ENCODE data around the gene C1orf185.
"Not testable (repeated sequence)": the region's sequence is repeated elsewhere in the genome, so short reads cannot be mapped to it uniquely, and the experiment has no call there.

C1orf185 gene

GRCh38 chr1:51139474-51139873 is 37.4 kb downstream of the C1orf185 start:
- DNase-seq, result no peak

- no peak for DNase-seq
These were observed 45.4 kb downstream of the C1orf185 start for GRCh38 chr1:51147394-51147793.

GRCh38 chr1:51154776-51155175 is 52.7 kb downstream of the C1orf185 start:
- DNase-seq, result no peak

GRCh38 chr1:51156752-51157151 is 54.7 kb downstream of the C1orf185 start:
- no peak for DNase-seq

- DNase-seq, result no peak
These were observed 55.4 kb downstream of the C1orf185 start for GRCh38 chr1:51157395-51157794.

GRCh38 chr1:51158263-51158662 is 56.2 kb downstream of the C1orf185 start:
- no peak for DNase-seq

GRCh38 chr1:51162560-51162959 is 60.5 kb downstream of the C1orf185 start:
- not testable (repeated sequence) for DNase-seq

GRCh38 chr1:51165540-51165939 is 63.5 kb downstream of the C1orf185 start:
- no peak for DNase-seq

GRCh38 chr1:51168266-51168845 is 66.3 kb downstream of the C1orf185 start:
- no peak for DNase-seq

GRCh38 chr1:51168936-51169335 is 66.9 kb downstream of the C1orf185 start:
- DNase-seq, result no peak

GRCh38 chr1:51170342-51170741 is 68.3 kb downstream of the C1orf185 start:
- no peak for DNase-seq

GRCh38 chr1:51172811-51173210 is 70.8 kb downstream of the C1orf185 start:
- no peak for DNase-seq

- no peak for DNase-seq
These were observed 73.2 kb downstream of the C1orf185 start for GRCh38 chr1:51175278-51175677.

GRCh38 chr1:51177988-51178387 is 76.0 kb downstream of the C1orf185 start:
- not testable (repeated sequence) for DNase-seq

- no peak for DNase-seq
These were observed 86.2 kb downstream of the C1orf185 start for GRCh38 chr1:51188230-51188629.

GRCh38 chr1:51189421-51190073 is 87.5 kb downstream of the C1orf185 start:
- DNase-seq, result peak; percentile 38

GRCh38 chr1:51190961-51191360 is 88.9 kb downstream of the C1orf185 start:
- DNase-seq, result no peak

- DNase-seq, result no peak
These were observed 90.3 kb downstream of the C1orf185 start for GRCh38 chr1:51192213-51192843.

- no peak for DNase-seq
These were observed 91.5 kb downstream of the C1orf185 start for GRCh38 chr1:51193564-51193963.
